LNCAP (cell line): Measurements from ENCODE around the gene DIRAS3.

Source experiments
- CTCF ChIP-seq: fragments of 450-650 bp; IDR thresholded peaks from 2 replicates; pipeline ENCODE4 v1.5.1; 2017; ENCODE audit warnings: mild to moderate bottlenecking

The DIRAS3 gene

GRCh38 chr1:68046423-68046822 lies 4.0 kb downstream of the DIRAS3 start:
- TF ChIP-seq CTCF, result no peak

GRCh38 chr1:68045511-68046180 lies 4.8 kb downstream of the DIRAS3 start:
- no peak for TF ChIP-seq CTCF

GRCh38 chr1:68043443-68044090 lies 6.9 kb downstream of the DIRAS3 start:
- TF ChIP-seq CTCF, result no peak

GRCh38 chr1:68036946-68037345 lies 13.5 kb downstream of the DIRAS3 start:
- TF ChIP-seq CTCF, result no peak

- no peak for TF ChIP-seq CTCF
Observed at GRCh38 chr1:68029444-68029843, 21.0 kb downstream of the DIRAS3 start.

- TF ChIP-seq CTCF, result no peak
Observed at GRCh38 chr1:68028566-68028965, 21.9 kb downstream of the DIRAS3 start.

- TF ChIP-seq CTCF, result no peak
Observed at GRCh38 chr1:68024635-68025338, 25.6 kb downstream of the DIRAS3 start.
